GM18508 (cell line): ENCODE data around the gene DISP2.
A peak's percentile ranks its signal among the peaks of the same experiment; 100 is the strongest.

ENCODE experiments used
- ATAC-seq: cut with Tn5 transposase; IDR thresholded peaks from one replicate; pipeline ENCODE4 v1.9.1; 2021; ENCODE audit warnings: moderate number of reproducible peaks; ENCODE audit not compliant: insufficient read depth, unreplicated experiment

The DISP2 gene

GRCh38 chr15:40381818-40382529 is 24.0 kb downstream of the DISP2 start:
- no peak for ATAC-seq

GRCh38 chr15:40382580-40383456 is 24.8 kb downstream of the DISP2 start, which contains the start of gene KNSTRN:
TSS of gene KNSTRN (plus strand) at chr15:40382721. CDS start at chr15:40382836, 115 bp downstream.
- no peak for ATAC-seq

- no peak for ATAC-seq
These were observed 28.5 kb downstream of the DISP2 start for GRCh38 chr15:40386480-40386879.

GRCh38 chr15:40388941-40389823 is 31.2 kb downstream of the DISP2 start:
- no peak for ATAC-seq

- ATAC-seq: no peak
These were observed 32.0 kb downstream of the DISP2 start for GRCh38 chr15:40389824-40390595.

- no peak for ATAC-seq
These were observed 35.2 kb downstream of the DISP2 start for GRCh38 chr15:40392986-40393948.

- no peak for ATAC-seq
These were observed 39.8 kb downstream of the DISP2 start for GRCh38 chr15:40397688-40398412.

- ATAC-seq: peak; percentile 53
These were observed 40.4 kb downstream of the DISP2 start for GRCh38 chr15:40398413-40398873.

- no peak for ATAC-seq
These were observed 41.4 kb downstream of the DISP2 start for GRCh38 chr15:40399370-40399769.

- ATAC-seq: peak; percentile 71
These were observed 47.7 kb downstream of the DISP2 start, which contains the start of gene IVD for GRCh38 chr15:40405501-40406381. TSS of gene IVD (plus strand) at chr15:40405795. CDS start at chr15:40405828, 33 bp downstream.

- ATAC-seq: no peak
These were observed 49.4 kb downstream of the DISP2 start for GRCh38 chr15:40407330-40407990.

GRCh38 chr15:40409366-40409765 is 51.3 kb downstream of the DISP2 start:
- no peak for ATAC-seq

- no peak for ATAC-seq
These were observed 52.5 kb downstream of the DISP2 start for GRCh38 chr15:40410476-40410875.

GRCh38 chr15:40412095-40412759 is 54.2 kb downstream of the DISP2 start:
- ATAC-seq: no peak

GRCh38 chr15:40413036-40413435 is 55.0 kb downstream of the DISP2 start:
- ATAC-seq: no peak

- ATAC-seq: no peak
These were observed 56.8 kb downstream of the DISP2 start for GRCh38 chr15:40414816-40415215.
